HUES48 (cell line): ENCODE measurements around the gene PMEPA1.

Experiments used
- H3K27ac ChIP-seq: one replicate; pipeline ENCODE4 v1.7.0; 2013; ENCODE audit warnings: low read depth, low read length, inconsistent platforms
- H3K27me3 ChIP-seq: 2 replicates; pipeline ENCODE4 v1.6.1; 2013; ENCODE audit warnings: mild to moderate bottlenecking, low read length; ENCODE audit not compliant: control insufficient read depth, insufficient read depth
- H3K36me3 ChIP-seq: 2 replicates; pipeline ENCODE4 v1.6.1; 2013; ENCODE audit warnings: low read length; ENCODE audit not compliant: control insufficient read depth, insufficient read depth
- H3K4me1 ChIP-seq: 2 replicates; pipeline ENCODE4 v1.6.1; 2013; ENCODE audit warnings: mild to moderate bottlenecking, low read length; ENCODE audit not compliant: control insufficient read depth, insufficient read depth
- H3K4me3 ChIP-seq: 2 replicates; pipeline ENCODE4 v1.5.1; 2013; ENCODE audit warnings: mild to moderate bottlenecking, low read depth, low read length
- H3K9ac ChIP-seq: 2 replicates; pipeline ENCODE4 v1.6.1; 2013; ENCODE audit warnings: mild to moderate bottlenecking, low read depth, low read length, moderate library complexity
- H3K9me3 ChIP-seq: 2 replicates; pipeline ENCODE4 v1.6.1; 2013; ENCODE audit warnings: low read length; ENCODE audit not compliant: control insufficient read depth, insufficient read depth

The PMEPA1 gene

DNA sequence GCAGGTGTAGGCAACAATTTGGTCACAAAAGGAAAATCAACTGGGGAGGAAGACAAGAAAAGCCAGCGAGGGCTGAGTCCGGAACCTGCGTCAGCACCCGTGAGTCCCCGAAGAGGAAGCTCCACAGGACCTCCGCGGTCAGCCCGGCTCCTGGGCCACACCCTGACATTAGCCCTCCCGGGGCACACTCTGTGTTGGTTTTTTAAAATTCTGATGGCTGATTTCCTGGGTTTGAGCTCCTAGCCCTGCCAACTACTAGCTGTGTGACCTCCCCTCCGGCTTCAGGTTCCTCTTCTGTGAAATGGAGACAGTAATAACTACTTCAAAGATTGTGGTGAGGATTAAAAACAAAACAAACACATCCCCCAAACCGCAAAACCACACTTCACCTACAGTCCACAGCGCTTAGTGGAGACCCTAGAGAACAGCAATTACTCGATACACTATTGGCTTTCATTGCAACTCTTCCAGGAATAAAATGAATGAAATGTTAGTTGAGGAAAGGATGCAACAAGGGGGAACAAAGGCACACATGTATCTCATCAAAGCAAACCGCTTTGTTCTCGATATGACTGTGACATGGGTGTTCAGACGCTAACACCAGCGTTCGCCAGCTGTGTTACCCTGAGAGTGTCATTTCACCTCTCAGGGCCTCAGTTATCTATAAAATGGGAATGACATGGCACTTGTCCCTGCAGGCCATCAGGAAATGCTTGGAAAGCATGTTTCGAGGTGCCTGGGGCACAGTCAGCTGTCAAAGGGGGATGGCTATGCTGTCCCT, 90.6 kb downstream of the PMEPA1 start:
- Histone ChIP-seq H3K36me3 (no peaks in the 10 kb centered on the region), H3K4me1 (no peaks in the 10 kb centered on the region), H3K9ac (no peak overlapping the region), H3K27me3 (no peaks in the 10 kb centered on the region), H3K9me3 (no peaks in the 10 kb centered on the region), H3K4me3 (no peak overlapping the region), H3K27ac (no peak overlapping the region)

DNA sequence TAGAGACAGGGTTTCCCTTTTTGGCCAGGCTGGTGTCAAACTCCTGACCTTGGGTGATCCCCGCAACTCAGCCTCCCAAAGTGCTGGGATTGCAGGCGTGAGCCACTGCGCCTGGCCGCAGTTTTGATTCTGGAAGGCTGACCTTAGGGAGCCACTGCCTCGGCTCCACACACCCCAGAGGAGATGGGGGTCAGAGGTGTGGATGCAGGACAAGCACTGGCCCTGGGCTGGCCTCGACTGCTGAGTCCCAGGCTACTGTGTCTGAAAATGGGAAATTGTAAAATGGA, 91.1 kb downstream of the PMEPA1 start:
- Histone ChIP-seq H3K9ac (no peak overlapping the region), H3K4me3 (no peak overlapping the region), H3K36me3 (no peaks in the 10 kb centered on the region), H3K27ac (no peak overlapping the region), H3K9me3 (no peaks in the 10 kb centered on the region), H3K27me3 (no peaks in the 10 kb centered on the region), H3K4me1 (no peaks in the 10 kb centered on the region)

- Histone ChIP-seq H3K36me3 (no peaks in the 10 kb centered on the region), H3K9ac (no peak overlapping the region), H3K4me3 (no peak overlapping the region), H3K27ac (no peak overlapping the region), H3K9me3 (no peaks in the 10 kb centered on the region), H3K4me1 (no peaks in the 10 kb centered on the region), H3K27me3 (no peaks in the 10 kb centered on the region)
These were observed 91.6 kb downstream of the PMEPA1 start for GRCh38 chr20:57618091-57618763.

DNA sequence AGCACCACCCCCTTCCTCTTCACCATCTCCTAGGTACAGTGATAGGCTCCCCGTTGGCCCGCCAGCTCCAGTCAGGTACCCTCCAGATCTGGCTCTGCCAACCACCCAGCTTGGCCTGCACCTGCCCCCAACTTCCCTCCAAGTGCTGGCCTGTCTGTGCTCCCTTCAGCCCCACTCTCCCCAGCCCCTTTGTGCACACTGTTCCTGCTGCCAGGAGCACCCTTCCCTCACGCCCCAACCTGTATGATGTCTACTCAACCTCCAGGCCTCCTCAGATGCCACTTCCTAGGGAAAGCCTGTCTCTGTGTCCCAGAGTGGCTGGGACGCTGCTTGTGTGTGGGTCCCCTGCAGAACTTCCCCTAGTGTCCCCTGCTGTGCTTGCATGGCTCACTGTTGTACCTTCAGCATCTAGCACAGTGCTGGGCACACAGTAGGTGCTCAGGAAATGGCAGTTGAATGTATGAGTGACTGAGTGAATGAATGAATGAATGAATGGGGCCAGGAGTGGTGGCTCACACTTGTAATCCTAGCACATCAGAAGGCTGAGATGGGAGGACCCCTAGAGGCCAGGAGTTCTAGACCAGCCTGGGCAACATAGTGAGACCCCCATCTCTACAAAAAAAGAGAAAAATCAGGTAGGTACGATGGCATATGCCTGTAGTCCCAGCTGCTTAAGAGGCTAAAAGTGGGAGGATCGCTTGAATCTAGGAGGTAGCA, 92.6 kb downstream of the PMEPA1 start:
- Histone ChIP-seq H3K36me3 (no peaks in the 10 kb centered on the region), H3K4me3 (no peak overlapping the region), H3K27me3 (no peaks in the 10 kb centered on the region), H3K9me3 (no peaks in the 10 kb centered on the region), H3K9ac (no peak overlapping the region), H3K27ac (no peak overlapping the region), H3K4me1 (no peaks in the 10 kb centered on the region)

- H3K4me1 ChIP-seq = no peaks in the 10 kb centered on the region
- no peaks in the 10 kb centered on the region for H3K27me3 ChIP-seq
- H3K36me3 ChIP-seq = no peaks in the 10 kb centered on the region
- no peaks in the 10 kb centered on the region for H3K9me3 ChIP-seq
- no peak overlapping the region for H3K4me3 ChIP-seq
- no peak overlapping the region for H3K27ac ChIP-seq
- H3K9ac ChIP-seq = no peak overlapping the region
These were observed 93.5 kb downstream of the PMEPA1 start for GRCh38 chr20:57616143-57616951.

- Histone ChIP-seq H3K36me3 (no peaks in the 10 kb centered on the region), H3K9me3 (no peaks in the 10 kb centered on the region), H3K9ac (no peak overlapping the region), H3K27ac (no peak overlapping the region), H3K4me3 (no peak overlapping the region), H3K4me1 (no peaks in the 10 kb centered on the region), H3K27me3 (no peaks in the 10 kb centered on the region)
These were observed 94.4 kb downstream of the PMEPA1 start for GRCh38 chr20:57615445-57615811.

- H3K27ac ChIP-seq = no peak overlapping the region
- H3K36me3 ChIP-seq = no peaks in the 10 kb centered on the region
- no peaks in the 10 kb centered on the region for H3K27me3 ChIP-seq
- H3K9ac ChIP-seq = no peak overlapping the region
- no peaks in the 10 kb centered on the region for H3K4me1 ChIP-seq
- no peaks in the 10 kb centered on the region for H3K9me3 ChIP-seq
- no peak overlapping the region for H3K4me3 ChIP-seq
These were observed 95.0 kb downstream of the PMEPA1 start for GRCh38 chr20:57614490-57615444.

GRCh38 chr20:57613481-57613921, 96.3 kb downstream of the PMEPA1 start:
- Histone ChIP-seq H3K27me3 (no peaks in the 10 kb centered on the region), H3K4me1 (no peaks in the 10 kb centered on the region)

GRCh38 chr20:57612916-57613315, 96.9 kb downstream of the PMEPA1 start:
- no peak overlapping the region for H3K27ac ChIP-seq
- no peaks in the 10 kb centered on the region for H3K9me3 ChIP-seq
- no peaks in the 10 kb centered on the region for H3K27me3 ChIP-seq
- H3K4me1 ChIP-seq = no peaks in the 10 kb centered on the region
- no peak overlapping the region for H3K9ac ChIP-seq
- H3K36me3 ChIP-seq = no peaks in the 10 kb centered on the region
- no peak overlapping the region for H3K4me3 ChIP-seq

More at GRCh38 chr20:57613481-57613921, 96.3 kb downstream of the PMEPA1 start:
- Histone ChIP-seq H3K9me3 (no peaks in the 10 kb centered on the region), H3K36me3 (no peaks in the 10 kb centered on the region), H3K27ac (no peak overlapping the region), H3K4me3 (no peak overlapping the region), H3K9ac (no peak overlapping the region)

DNA sequence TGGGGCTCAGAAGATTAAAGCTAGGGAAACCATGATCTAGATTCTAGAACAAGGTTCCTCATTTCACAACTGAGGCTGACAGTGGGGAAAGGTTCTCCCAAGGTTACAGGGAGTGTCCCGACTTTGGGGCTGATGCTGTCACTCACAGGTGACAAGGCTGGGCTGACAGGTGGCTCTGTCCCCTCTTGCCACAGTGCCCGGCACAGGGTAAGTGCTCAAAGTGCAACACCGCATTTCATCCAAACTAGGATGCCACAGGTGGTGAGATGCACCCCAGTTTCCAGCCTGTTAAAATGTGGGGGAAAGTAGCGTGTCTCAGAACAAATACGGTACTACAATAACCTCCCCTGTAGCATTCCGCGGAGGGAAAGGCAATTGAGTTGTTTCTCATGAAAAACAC, 97.4 kb downstream of the PMEPA1 start:
- no peaks in the 10 kb centered on the region for H3K36me3 ChIP-seq
- H3K4me3 ChIP-seq = no peak overlapping the region
- H3K4me1 ChIP-seq = no peaks in the 10 kb centered on the region
- no peak overlapping the region for H3K27ac ChIP-seq
- H3K9ac ChIP-seq = no peak overlapping the region
- H3K27me3 ChIP-seq = no peaks in the 10 kb centered on the region
- no peaks in the 10 kb centered on the region for H3K9me3 ChIP-seq
